Ovary (tissue), 9 donors: ENCODE measurements around the gene TLE4. TPM values are rescaled to one million over a fixed set of nuclear protein-coding genes. Genes with fewer than 3 reads are reported as not detected.

Source experiments
- DNase-seq, 5 donors: peaks; one replicate each; pipeline ENCODE4 v3.0.0-alpha.2; 2019 to 2020
- H3K27ac ChIP-seq, 2 donors: fragments of 200-600 bp; one replicate each; pipeline versions ENCODE4 v1.5.1 to v1.8.0; 2019 to 2022
- H3K27me3 ChIP-seq: fragments of 200-600 bp; one replicate; pipeline ENCODE4 v1.8.0; 2022
- H3K36me3 ChIP-seq: fragments of 200-600 bp; sonication (generic); one replicate; pipeline ENCODE4 v1.5.1; 2019
- H3K4me1 ChIP-seq: one replicate; pipeline ENCODE4 v1.8.1; 2013; ENCODE audit warnings: mild to moderate bottlenecking, moderate library complexity; ENCODE audit not compliant: insufficient read depth
- H3K4me3 ChIP-seq: fragments of 200-600 bp; sonication (generic); one replicate; pipeline ENCODE4 v1.5.1; 2017
- H3K9me3 ChIP-seq, 2 donors: fragments of 200-600 bp in 1 of 2; sonication (generic) in 1 of 2; one replicate each; pipeline versions ENCODE4 v1.5.1 to v1.8.1; 2013 to 2019; ENCODE audit warnings: mild to moderate bottlenecking in 1 of 2, moderate library complexity in 1 of 2
- CTCF ChIP-seq, 3 donors: fragments of 450-650 bp in 2 of 3; fragments of 200-600 bp in 1 of 3; IDR thresholded peaks; one replicate each; pipeline versions ENCODE4 v1.5.1 to v1.8.0; 2016 to 2022; ENCODE audit warnings: antibody characterized with exemption in 3 of 3, mild to moderate bottlenecking in 1 of 3
- EP300 ChIP-seq: sonication (generic); formaldehyde crosslinking; IDR thresholded peaks from one replicate; pipeline ENCODE4 v1.6.1; 2017; ENCODE audit warnings: antibody characterized with exemption
- POLR2A ChIP-seq: fragments of 450-650 bp; IDR thresholded peaks from one replicate; pipeline ENCODE4 v1.6.1; 2017; ENCODE audit warnings: antibody characterized with exemption, mild to moderate bottlenecking, moderate library complexity
- WGBS, 3 donors: extraction: QIAGEN DNeasy Blood & Tissue Kit in 1 of 3; methylation state at CpG; one replicate each; pipeline versions ENCODE4 v1.1.5 to v1.1.7; 2013 to 2017; 5-methylcytosine and 5-hydroxymethylcytosine counted together
- intact Hi-C, 4 donors: fragments of 100-400 bp; cut with DNase I; formaldehyde crosslinking; loops; one replicate each; pipeline versions ENCODE4 v1.11.0 to v1.15.1; 2022 to 2023
- polyA plus RNA-seq, 2 donors: library from polyadenylated mRNA; stranded (reverse); fragments of 200-250 nt in 1 of 2; fragments of 350-450 nt in 1 of 2; fragmentation: Illumina TruSeq in 1 of 2; extraction: RNeasy Lipid Tissue Mini Kit (QIAGEN cat#74804) in 1 of 2; gene quantifications; one replicate each; pipeline ENCODE4 v1.2.3, GENCODE V29; 2013 to 2014
- total RNA-seq, 7 donors: library from RNA; depleted of rRNA in 2 of 7; stranded (reverse); fragments of >200 nt in 2 of 7; fragmentation: NEBNext Ultra II Directional in 3 of 7; extraction: Animal tissue kit (Norgen Biotek cat#: 25700) in 3 of 7; gene quantifications; one replicate each; pipeline versions ENCODE4 v1.1.0 to v1.2.4, GENCODE V29; 2016 to 2023
- donor health status: DM: no; HTN: no; CAD: no; lungs with moderate emphysema.
- donor health status: DM: no; HTN: no; CAD: no.
- donor health status: Bipolar disorder and iron deficiency.
- donor health status: DM: yes; HTN: yes; CAD: no.
- donor health status: DM: no; HTN: no; CAD: no.
- donor health status: DM: yes; HTN: yes; CAD: no.

TLE4 gene
- total and polyA plus RNA-seq, 9 donors = 34.6 to 67.5 (median 54.6) TPM

- 64 to 81% (median 71%) methylated on average over 5 of the region's 5 CpGs for WGBS, 3 donors
- Histone ChIP-seq H3K27ac (no peak overlapping the region), H3K4me1 (peaks cover 20% of the 10 kb centered on the region), H3K9me3 (no peaks in the 10 kb centered on the region), H3K27me3 (no peaks in the 10 kb centered on the region), H3K36me3 (no peaks in the 10 kb centered on the region), H3K4me3 (no peak overlapping the region)
- intact Hi-C loops = no loop called here
- TF ChIP-seq POLR2A (no peak), CTCF (IDR thresholded peaks at IDR 0.05) (no peak), EP300 (no peak)
- DNase-seq = no peak
Measured at GRCh38 chr9:79615038-79615437, 43.3 kb downstream of the TLE4 start.

- Histone ChIP-seq H3K9me3 (no peaks in the 10 kb centered on the region), H3K27ac (no peak overlapping the region), H3K4me3 (no peak overlapping the region), H3K27me3 (no peaks in the 10 kb centered on the region), H3K4me1 (peaks cover 14% of the 10 kb centered on the region), H3K36me3 (no peaks in the 10 kb centered on the region)
- WGBS, 3 donors = 60 to 65% (median 65%) methylated on average over 4 of the region's 4 CpGs
- intact Hi-C loops = no loop called here
- no peak for DNase-seq
- no peak for TF ChIP-seq CTCF (IDR thresholded peaks at IDR 0.05)
- TF ChIP-seq EP300 = no peak
Measured at GRCh38 chr9:79616013-79616412, 44.2 kb downstream of the TLE4 start.

- no peak for TF ChIP-seq POLR2A
- peak; percentile 24 to 58 (median 42) for DNase-seq
- Histone ChIP-seq H3K27ac (no peak overlapping the region), H3K4me3 (no peak overlapping the region), H3K36me3 (no peaks in the 10 kb centered on the region), H3K27me3 (no peaks in the 10 kb centered on the region), H3K4me1 (peaks cover 10% of the 10 kb centered on the region), H3K9me3 (no peaks in the 10 kb centered on the region)
- WGBS, 3 donors = 17 to 23% (median 21%) methylated on average over 3 of the region's 3 CpGs
- intact Hi-C loops = no loop called here
Measured at GRCh38 chr9:79616971-79617370, 45.2 kb downstream of the TLE4 start.

- Histone ChIP-seq H3K36me3 (no peaks in the 10 kb centered on the region), H3K4me1 (peaks cover 10% of the 10 kb centered on the region), H3K9me3 (no peaks in the 10 kb centered on the region), H3K27ac (no peak overlapping the region), H3K4me3 (no peak overlapping the region), H3K27me3 (no peaks in the 10 kb centered on the region)
- DNase-seq = peak in 4 of 5 donors; percentile 31 to 71 (median 48)
- intact Hi-C loops = no loop called here
- TF ChIP-seq CTCF (IDR thresholded peaks at IDR 0.05) = no peak
- no peak for TF ChIP-seq POLR2A
- TF ChIP-seq EP300 = no peak
- 27 to 38% (median 32%) methylated on average over 4 of the region's 4 CpGs for WGBS, 3 donors
Measured at GRCh38 chr9:79617395-79617794, 45.6 kb downstream of the TLE4 start.

- TF ChIP-seq CTCF (IDR thresholded peaks at IDR 0.05) (no peak), EP300 (no peak), POLR2A (no peak)
- Histone ChIP-seq H3K36me3 (no peaks in the 10 kb centered on the region), H3K27ac (no peak overlapping the region), H3K9me3 (no peaks in the 10 kb centered on the region), H3K27me3 (no peaks in the 10 kb centered on the region), H3K4me1 (peaks cover 8% of the 10 kb centered on the region), H3K4me3 (no peak overlapping the region)
- no peak for DNase-seq
- intact Hi-C loops = no loop called here
Measured at GRCh38 chr9:79619930-79620329, 48.2 kb downstream of the TLE4 start.
